ENCODE data around the gene CCL20. TPM values are rescaled to one million over a fixed set of nuclear protein-coding genes. Genes with fewer than 3 reads are reported as not detected.

CCL20 gene
- total RNA-seq, 1 experiment from 2014 or later = not detected

- no peak for ATAC-seq
These were observed 12.4 kb downstream of the CCL20 start for GRCh38 chr2:227826019-227826521.

DNA sequence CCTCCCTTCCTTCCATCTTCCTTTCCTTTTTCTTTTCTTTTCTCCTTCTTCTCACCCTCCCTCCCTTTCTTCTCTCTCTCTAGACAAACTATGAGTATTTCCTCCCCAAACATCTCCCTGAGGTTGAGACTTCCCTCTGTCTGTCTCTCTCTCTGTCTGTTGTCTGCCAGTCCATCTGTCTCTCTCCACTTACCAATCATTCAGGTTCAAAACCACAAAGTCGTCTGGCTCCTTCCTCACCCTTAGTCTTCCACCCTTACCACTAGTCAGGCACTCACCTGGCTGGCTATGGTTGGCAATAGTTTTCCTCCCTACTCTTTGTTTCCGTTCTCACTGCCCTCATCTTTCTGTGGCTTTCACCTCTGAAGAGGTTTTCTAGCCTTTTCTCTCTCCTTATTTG lies 12.9 kb downstream of the CCL20 start:
- ChIA-PET POLR2A (no interaction called here), CTCF (interaction anchor here (1.1 kb wide), 1 partner anchor 36 kb away, joined by 3 read pairs; no protein-coding TSS in a partner anchor)
- no peak overlapping the region for H3K27ac Mint-ChIP-seq
- H3K27me3 Mint-ChIP-seq (ENCODE audit: low read depth) = no peaks in the 10 kb centered on the region
- H3K36me3 Mint-ChIP-seq = no peaks in the 10 kb centered on the region
- ATAC-seq (no peak), DNase-seq (ENCODE audit: low spot score) (no peak)
- peaks cover 5% of the 10 kb centered on the region; the same call in 1 of the 2 replicates for H3K9me3 Mint-ChIP-seq
- peaks cover 3% of the 10 kb centered on the region for H3K4me1 Mint-ChIP-seq
- no peak overlapping the region for H3K4me3 Mint-ChIP-seq
- TF ChIP-seq SP1 (CRISPR knock-in tag; conservative IDR thresholded peaks at IDR 0.05) (no peak), NR2C2 (CRISPR knock-in tag; IDR thresholded peaks at IDR 0.05) (no peak), PRRX2 (CRISPR knock-in tag; IDR thresholded peaks at IDR 0.05) (no peak), JAZF1 (CRISPR knock-in tag; IDR thresholded peaks at IDR 0.05) (no peak), PRDM15 (CRISPR knock-in tag; IDR thresholded peaks at IDR 0.05) (no peak), ZBTB43 (CRISPR knock-in tag; IDR thresholded peaks at IDR 0.05) (no peak), RORB (CRISPR knock-in tag; IDR thresholded peaks at IDR 0.05) (no peak), NR3C1 (CRISPR knock-in tag; conservative IDR thresholded peaks at IDR 0.05; ENCODE audit: low read depth) (no peak), ATF1 (CRISPR knock-in tag; IDR thresholded peaks at IDR 0.05) (no peak), SOX15 (CRISPR knock-in tag; IDR thresholded peaks at IDR 0.05) (no peak), ELF4 (CRISPR knock-in tag; IDR thresholded peaks at IDR 0.05; ENCODE audit: low read depth) (no peak), GRHL2 (CRISPR knock-in tag; IDR thresholded peaks at IDR 0.05; ENCODE audit: insufficient replicate concordance, severe bottlenecking) (no peak)
- TF ChIP-seq, protein P1, sequence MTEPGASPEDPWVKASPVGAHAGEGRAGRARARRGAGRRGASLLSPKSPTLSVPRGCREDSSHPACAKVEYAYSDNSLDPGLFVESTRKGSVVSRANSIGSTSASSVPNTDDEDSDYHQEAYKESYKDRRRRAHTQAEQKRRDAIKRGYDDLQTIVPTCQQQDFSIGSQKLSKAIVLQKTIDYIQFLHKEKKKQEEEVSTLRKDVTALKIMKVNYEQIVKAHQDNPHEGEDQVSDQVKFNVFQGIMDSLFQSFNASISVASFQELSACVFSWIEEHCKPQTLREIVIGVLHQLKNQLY (CRISPR knock-in tag; IDR thresholded peaks at IDR 0.05) = no peak
- TF ChIP-seq, protein P2, sequence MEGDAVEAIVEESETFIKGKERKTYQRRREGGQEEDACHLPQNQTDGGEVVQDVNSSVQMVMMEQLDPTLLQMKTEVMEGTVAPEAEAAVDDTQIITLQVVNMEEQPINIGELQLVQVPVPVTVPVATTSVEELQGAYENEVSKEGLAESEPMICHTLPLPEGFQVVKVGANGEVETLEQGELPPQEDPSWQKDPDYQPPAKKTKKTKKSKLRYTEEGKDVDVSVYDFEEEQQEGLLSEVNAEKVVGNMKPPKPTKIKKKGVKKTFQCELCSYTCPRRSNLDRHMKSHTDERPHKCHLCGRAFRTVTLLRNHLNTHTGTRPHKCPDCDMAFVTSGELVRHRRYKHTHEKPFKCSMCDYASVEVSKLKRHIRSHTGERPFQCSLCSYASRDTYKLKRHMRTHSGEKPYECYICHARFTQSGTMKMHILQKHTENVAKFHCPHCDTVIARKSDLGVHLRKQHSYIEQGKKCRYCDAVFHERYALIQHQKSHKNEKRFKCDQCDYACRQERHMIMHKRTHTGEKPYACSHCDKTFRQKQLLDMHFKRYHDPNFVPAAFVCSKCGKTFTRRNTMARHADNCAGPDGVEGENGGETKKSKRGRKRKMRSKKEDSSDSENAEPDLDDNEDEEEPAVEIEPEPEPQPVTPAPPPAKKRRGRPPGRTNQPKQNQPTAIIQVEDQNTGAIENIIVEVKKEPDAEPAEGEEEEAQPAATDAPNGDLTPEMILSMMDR (IDR thresholded peaks at IDR 0.05) = no peak
- TF ChIP-seq, protein P3, sequence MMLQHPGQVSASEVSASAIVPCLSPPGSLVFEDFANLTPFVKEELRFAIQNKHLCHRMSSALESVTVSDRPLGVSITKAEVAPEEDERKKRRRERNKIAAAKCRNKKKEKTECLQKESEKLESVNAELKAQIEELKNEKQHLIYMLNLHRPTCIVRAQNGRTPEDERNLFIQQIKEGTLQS (CRISPR knock-in tag; conservative IDR thresholded peaks at IDR 0.05) = no peak

More at GRCh38 chr2:227826019-227826521, 12.4 kb downstream of the CCL20 start:
- Mint-ChIP-seq H3K9me3 (peaks cover 10% of the 10 kb centered on the region), H3K27ac (no peak overlapping the region), H3K36me3 (no peaks in the 10 kb centered on the region), H3K27me3 (ENCODE audit: low read depth) (no peaks in the 10 kb centered on the region), H3K4me3 (no peak overlapping the region), H3K4me1 (peaks cover 3% of the 10 kb centered on the region)
- POLR2A ChIA-PET = no interaction called here
- CTCF ChIA-PET = interaction anchor here (1.1 kb wide), 1 partner anchor 36 kb away, joined by 3 read pairs; no protein-coding TSS in a partner anchor
- no peak for DNase-seq (ENCODE audit: low spot score)
- TF ChIP-seq JUN (CRISPR knock-in tag; IDR thresholded peaks at IDR 0.05) (no peak), ATF6 (CRISPR knock-in tag; IDR thresholded peaks at IDR 0.05) (no peak), TEAD1 (CRISPR knock-in tag; IDR thresholded peaks at IDR 0.05) (no peak), USF2 (CRISPR knock-in tag; IDR thresholded peaks at IDR 0.05) (no peak), ZBTB43 (CRISPR knock-in tag; IDR thresholded peaks at IDR 0.05) (no peak)

Data from WTC11 (cell line).